Prostate gland (tissue), 2 donors: ENCODE data around the gene CYP2A6. TPM values are rescaled to one million over a fixed set of nuclear protein-coding genes. Genes with fewer than 3 reads are reported as not detected.
"Not testable (repeated sequence)": the region's sequence is repeated elsewhere in the genome, so short reads cannot be mapped to it uniquely, and the experiment has no call there.

ENCODE experiments used
- DNase-seq: peaks from one replicate; pipeline ENCODE4 v3.0.0-alpha.2; 2019; ENCODE audit warnings: low spot score
- H3K27ac ChIP-seq, 2 donors: fragments of 200-600 bp; sonication (generic); 2 replicates each; pipeline ENCODE4 v1.5.1; 2017 to 2019
- H3K27me3 ChIP-seq: fragments of 200-600 bp; sonication (generic); replicated peaks from 2 replicates; pipeline ENCODE4 v1.5.1; 2019; ENCODE audit not compliant: insufficient read depth
- H3K36me3 ChIP-seq, 2 donors: fragments of 200-600 bp; sonication (generic); 1 replicate in 1 of 2; 2 replicates in 1 of 2; pipeline versions ENCODE4 v1.5.1 to v1.8.1; 2017 to 2019
- H3K4me1 ChIP-seq: fragments of 200-600 bp; sonication (generic); replicated peaks from 2 replicates; pipeline ENCODE4 v1.5.1; 2019
- H3K4me3 ChIP-seq, 2 donors: fragments of 200-600 bp; sonication (generic); 2 replicates each; pipeline ENCODE4 v1.5.1; 2017 to 2019
- H3K9me3 ChIP-seq: fragments of 200-600 bp; sonication (generic); 2 replicates; pipeline ENCODE4 v1.5.1; 2017
- CTCF ChIP-seq, 4 experiments: fragments of 200-600 bp in 2 of 4; fragments of 450-650 bp in 2 of 4; sonication (generic) in 2 of 4; IDR thresholded peaks; 1 replicate in 3 of 4; 2 replicates in 1 of 4; pipeline ENCODE4 v1.5.1; 2016 to 2019; ENCODE audit warnings: antibody characterized with exemption in 4 of 4, mild to moderate bottlenecking in 2 of 4, moderate library complexity in 2 of 4
- POLR2A ChIP-seq: fragments of 450-650 bp; IDR thresholded peaks from one replicate; pipeline ENCODE4 v1.6.1; 2016; ENCODE audit warnings: antibody characterized with exemption, mild to moderate bottlenecking
- POLR2AphosphoS5 ChIP-seq: sonication (generic); formaldehyde crosslinking; IDR thresholded peaks from one replicate; pipeline ENCODE4 v1.6.1; 2017; ENCODE audit warnings: antibody characterized with exemption
- WGBS: methylation state at CpG from one replicate; pipeline ENCODE4 v1.1.5; 2018; 5-methylcytosine and 5-hydroxymethylcytosine counted together
- intact Hi-C: fragments of 100-400 bp; cut with DNase I; formaldehyde crosslinking; loops from one replicate; pipeline ENCODE4 v1.14.2; 2022
- total RNA-seq, 2 donors: library from RNA; depleted of rRNA; stranded (reverse); fragments of >200 nt; gene quantifications; one replicate each; pipeline ENCODE4 v1.1.0, GENCODE V29; 2016

The CYP2A6 gene
- 1 to 10 TPM in 1 of 2 donors, not detected in 1; 1.1 TPM for total RNA-seq

GRCh38 chr19:40850277-40850676 is at the start of gene CYP2A6:
TSS of gene CYP2A6 (minus strand) at chr19:40850447. CDS start at chr19:40850426, 21 bp downstream.
- H3K27me3 ChIP-seq, H3K27ac ChIP-seq, H3K4me1 ChIP-seq, DNase-seq, H3K36me3 ChIP-seq, H3K4me3 ChIP-seq, intact Hi-C loops, H3K9me3 ChIP-seq: not testable (repeated sequence)
- WGBS, result 94% methylated on average over 3 of the region's 3 CpGs

DNA sequence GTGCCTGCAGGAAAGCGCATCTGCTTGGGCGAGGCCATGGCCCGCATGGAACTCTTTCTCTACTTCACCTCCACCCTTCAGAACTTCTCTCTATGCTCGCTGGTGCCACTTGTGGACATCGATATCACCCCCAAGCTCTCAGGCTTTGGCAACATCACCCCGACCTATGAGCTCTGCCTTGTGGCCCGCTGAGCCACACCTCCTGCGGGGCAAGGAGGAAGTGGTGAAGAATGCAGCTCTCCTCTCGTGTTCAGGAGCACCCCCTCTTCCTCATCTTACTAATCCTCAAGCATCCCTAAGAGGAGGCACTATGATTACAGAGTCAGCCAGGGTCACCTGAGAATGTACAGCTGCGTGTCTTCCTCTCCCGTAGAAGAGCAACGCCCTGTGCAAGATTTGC is 49.7 kb upstream of the CYP2A6 start:
- not testable (repeated sequence) for H3K27me3 ChIP-seq, H3K36me3 ChIP-seq, H3K4me3 ChIP-seq, H3K4me1 ChIP-seq, H3K9me3 ChIP-seq, H3K27ac ChIP-seq, DNase-seq
- intact Hi-C loops, result loop anchor here (10.0 kb wide), 1 partner anchor 235 kb away; no protein-coding TSS in a partner anchor
- 81% methylated on average over 12 of the region's 12 CpGs for WGBS

- 59% methylated on average over 13 of the region's 13 CpGs for WGBS
- H3K27me3 ChIP-seq, intact Hi-C loops, H3K4me1 ChIP-seq, H3K27ac ChIP-seq, H3K9me3 ChIP-seq, DNase-seq, H3K4me3 ChIP-seq, H3K36me3 ChIP-seq: not testable (repeated sequence)
- TF ChIP-seq POLR2AphosphoS5, result peak; percentile 58
Observed at GRCh38 chr19:40896843-40897789, 46.9 kb upstream of the CYP2A6 start.

DNA sequence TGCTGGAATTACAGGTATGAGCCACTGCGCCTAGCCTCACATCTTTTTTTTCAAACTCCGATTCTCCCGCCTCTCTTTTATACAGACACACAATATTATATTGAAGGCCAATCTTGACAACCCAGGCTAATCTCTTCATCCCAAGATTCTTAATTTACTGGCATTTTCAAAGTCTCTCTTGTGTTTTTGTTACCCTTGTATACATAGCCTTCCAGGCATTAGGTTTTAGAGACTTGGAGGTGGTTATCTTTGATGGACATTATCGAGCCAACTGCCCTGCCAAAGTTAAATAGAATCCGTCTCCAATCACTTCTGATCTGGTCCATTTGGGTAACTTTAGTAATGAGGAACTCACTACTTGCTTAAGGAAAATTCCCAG is 46.2 kb upstream of the CYP2A6 start:
- no peak for DNase-seq
- Histone ChIP-seq H3K4me1 (no peaks in the 10 kb centered on the region), H3K36me3 (no peaks in the 10 kb centered on the region), H3K27ac (no peak overlapping the region), H3K4me3 (no peak overlapping the region), H3K9me3 (no peaks in the 10 kb centered on the region), H3K27me3 (no peaks in the 10 kb centered on the region)
- TF ChIP-seq POLR2AphosphoS5 (no peak), CTCF (IDR thresholded peaks at IDR 0.05) (no peak), POLR2A (no peak)
- WGBS, result 96% methylated on average over 5 of the region's 5 CpGs
- intact Hi-C loops, result no loop called here

DNA sequence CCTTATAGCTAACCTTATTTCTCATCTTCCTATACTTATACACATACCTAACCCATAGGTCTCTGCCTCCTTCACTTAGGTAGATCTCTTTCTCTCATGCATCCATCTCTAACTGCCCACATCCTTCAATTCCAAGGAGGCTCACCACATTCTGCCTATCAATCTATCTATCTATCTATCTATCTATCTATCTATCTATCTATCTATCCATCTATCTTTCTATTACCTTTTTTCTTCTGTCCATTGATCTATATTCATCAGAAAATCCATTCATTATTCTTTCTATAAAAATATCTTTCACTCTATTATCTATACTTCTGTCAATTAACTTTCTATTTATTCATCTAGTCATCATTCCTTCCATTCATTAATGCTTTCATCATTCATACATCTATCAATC is 42.9 kb upstream of the CYP2A6 start:
- Histone ChIP-seq H3K27ac (no peak overlapping the region), H3K4me1 (no peaks in the 10 kb centered on the region), H3K4me3 (no peak overlapping the region), H3K27me3 (no peaks in the 10 kb centered on the region), H3K36me3 (no peaks in the 10 kb centered on the region), H3K9me3 (no peaks in the 10 kb centered on the region)
- TF ChIP-seq POLR2A (no peak), CTCF (IDR thresholded peaks at IDR 0.05) (no peak), POLR2AphosphoS5 (no peak)
- DNase-seq, result no peak
- intact Hi-C loops, result no loop called here

DNA sequence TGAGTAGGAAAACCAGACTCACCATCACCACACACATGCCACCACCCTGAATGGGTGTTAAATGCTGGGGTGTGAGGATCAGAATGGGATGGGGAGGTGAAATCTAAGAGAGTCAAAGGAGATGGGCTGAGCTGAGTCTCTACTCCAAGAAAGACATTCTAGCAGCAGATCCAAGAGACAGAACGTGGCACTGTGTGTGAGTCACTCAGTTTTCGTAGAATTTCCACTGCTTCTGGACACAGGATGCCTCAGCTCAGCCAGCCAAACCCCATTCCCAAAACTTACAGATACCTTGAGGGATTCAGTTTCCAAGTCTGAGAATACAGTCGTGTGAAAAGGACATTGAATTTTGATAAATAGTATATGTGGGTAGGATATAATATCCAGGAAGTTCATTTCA is 39.1 kb upstream of the CYP2A6 start:
- no peak for DNase-seq
- H3K27me3 ChIP-seq, result no peaks in the 10 kb centered on the region
- H3K4me3 ChIP-seq, result no peak overlapping the region
- H3K36me3 ChIP-seq, result no peaks in the 10 kb centered on the region
- no peak for TF ChIP-seq CTCF (IDR thresholded peaks at IDR 0.05)
- TF ChIP-seq POLR2AphosphoS5, result no peak
- no peak for TF ChIP-seq POLR2A
- no peaks in the 10 kb centered on the region for H3K4me1 ChIP-seq
- H3K9me3 ChIP-seq, result no peaks in the 10 kb centered on the region
- no peak overlapping the region for H3K27ac ChIP-seq
- 57% methylated on average over 3 of the region's 3 CpGs for WGBS
- intact Hi-C loops, result no loop called here
